Head of caudate nucleus (tissue), 42 donors: ENCODE results near the gene LRP6.
"Not testable (repeated sequence)": the region's sequence is repeated elsewhere in the genome, so short reads cannot be mapped to it uniquely, and the experiment has no call there.

Experiments used
- DNase-seq, 42 donors: peaks; one replicate each; pipeline versions ENCODE4 v3.0.0 to v3.0.0-alpha.2; 2020 to 2021; ENCODE audit warnings: mixed read lengths in 7 of 42
- intact Hi-C: fragments of 100-400 bp; cut with DNase I; formaldehyde crosslinking; loops from one replicate; pipeline ENCODE4 v1.15.0; 2022

LRP6 gene

DNA sequence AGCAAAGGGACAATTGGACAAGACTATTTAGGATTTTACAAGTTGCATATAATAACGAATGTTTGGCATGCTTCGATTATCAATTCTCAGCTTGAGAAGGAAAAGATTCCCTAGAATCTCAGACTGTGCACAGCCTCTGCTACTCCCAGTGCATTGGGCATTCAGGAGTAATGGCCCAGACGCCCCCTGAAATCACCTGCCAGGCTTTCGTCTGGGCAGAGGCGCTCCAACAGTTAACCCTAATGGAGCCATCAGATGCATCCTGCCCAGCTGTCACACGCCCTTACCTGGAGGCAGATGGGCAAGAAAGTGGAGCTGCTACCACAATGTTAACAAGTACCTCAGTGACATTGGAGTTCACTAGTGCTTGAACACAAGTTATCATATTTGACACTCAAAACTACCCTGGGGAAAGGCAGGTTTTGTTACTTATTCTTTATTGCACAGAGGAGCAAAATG is 927 bp upstream of the LRP6 start:
- peak in 3 of 42 donors; percentile 2 to 10 (median 2) for DNase-seq

DNA sequence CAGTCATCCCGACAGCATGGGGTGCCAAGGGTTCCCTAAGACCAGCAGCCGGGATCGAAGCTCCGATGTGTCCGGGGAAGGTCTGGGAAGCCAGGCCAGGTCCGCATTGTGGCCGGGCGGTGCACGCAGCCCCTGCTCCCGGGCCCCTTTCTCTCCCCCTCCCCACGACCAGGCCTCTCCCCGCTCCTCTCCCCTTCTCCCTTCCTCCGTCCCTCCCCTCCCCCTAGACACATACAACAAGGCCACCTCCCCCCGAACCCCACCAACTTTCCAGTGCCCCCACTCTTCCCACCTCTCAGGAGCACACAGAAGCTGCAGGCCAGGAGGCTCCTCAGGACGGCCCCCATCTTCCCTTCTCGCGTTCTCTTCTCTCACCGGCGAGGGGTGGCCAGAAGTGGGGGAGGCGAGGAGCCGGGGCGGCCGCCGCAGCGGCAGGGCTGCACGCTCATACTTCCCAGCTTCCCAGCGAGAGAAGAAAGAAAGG is 413 bp downstream of the LRP6 start:
- intact Hi-C loops, result loop anchor here (10.0 kb wide), 1 partner anchor 78 kb away; no protein-coding TSS in a partner anchor
- peak in 23 of 42 donors; percentile 17 to 70 (median 35) for DNase-seq

More for the DNA sequence above, 927 bp upstream of the LRP6 start:
- intact Hi-C loops, result loop anchor here (10.0 kb wide), 1 partner anchor 77 kb away; no protein-coding TSS in a partner anchor

DNA sequence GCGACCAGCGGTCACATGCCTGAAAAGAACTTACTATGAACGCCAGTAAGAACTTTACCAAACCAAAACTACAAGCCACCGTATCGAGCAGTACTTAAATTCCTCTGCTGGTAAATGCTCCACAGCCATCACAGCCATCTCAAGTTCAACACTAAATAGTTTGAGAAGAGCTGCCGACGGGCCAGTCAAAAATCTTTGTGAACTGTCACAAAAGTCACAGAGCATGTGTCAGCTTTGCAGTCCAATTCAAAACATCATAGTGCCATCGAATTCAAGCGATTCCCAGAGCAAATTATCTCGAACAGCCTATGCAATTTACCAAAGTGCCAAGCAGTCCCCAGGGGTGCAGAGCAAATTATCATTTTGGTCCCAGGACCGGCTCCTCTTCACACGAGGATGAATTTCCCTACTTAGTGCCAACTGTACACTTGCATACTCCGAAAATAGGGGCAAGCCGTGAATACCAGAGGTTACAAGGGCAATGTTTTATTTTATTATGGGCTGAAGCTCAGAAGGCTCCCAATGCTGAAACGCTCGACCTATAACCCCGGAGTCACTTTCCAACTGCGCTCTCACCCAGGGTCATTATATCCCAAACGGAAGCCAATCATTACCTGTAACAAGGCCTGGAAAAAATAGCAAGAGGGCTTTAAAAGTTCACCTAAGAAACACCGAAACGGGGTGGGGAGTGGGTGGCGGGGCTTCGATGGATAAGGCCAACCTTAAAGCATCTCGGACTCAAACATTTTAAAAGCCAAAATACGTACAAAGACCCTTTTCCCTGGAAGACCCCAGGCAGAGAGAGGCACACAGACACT is 1.1 kb downstream of the LRP6 start:
- intact Hi-C loops, result loop anchor here (10.0 kb wide), 1 partner anchor 79 kb away; no protein-coding TSS in a partner anchor
- DNase-seq, result peak in 19 of 42 donors; percentile 3 to 55 (median 18)

DNA sequence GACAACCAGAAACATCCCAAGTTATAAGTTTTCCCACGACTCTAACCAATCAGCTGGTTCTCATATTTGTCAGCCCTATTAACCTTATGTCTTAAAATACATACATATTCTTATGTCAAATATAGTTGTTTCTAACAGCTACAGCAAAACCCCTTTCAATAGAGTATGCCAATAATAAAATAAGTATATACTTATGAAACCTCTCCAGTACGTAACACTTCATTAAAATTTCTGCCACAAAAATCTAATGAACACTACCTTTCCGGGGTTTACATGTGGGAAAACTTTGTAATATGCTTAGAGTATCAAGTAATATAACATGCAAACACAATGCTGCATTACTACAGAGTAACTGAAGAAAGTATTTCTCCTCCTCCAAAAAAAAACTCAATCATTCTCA is 1.8 kb downstream of the LRP6 start:
- intact Hi-C loops, result loop anchor here (10.0 kb wide), 1 partner anchor 80 kb away; no protein-coding TSS in a partner anchor
- DNase-seq, result no peak

DNA sequence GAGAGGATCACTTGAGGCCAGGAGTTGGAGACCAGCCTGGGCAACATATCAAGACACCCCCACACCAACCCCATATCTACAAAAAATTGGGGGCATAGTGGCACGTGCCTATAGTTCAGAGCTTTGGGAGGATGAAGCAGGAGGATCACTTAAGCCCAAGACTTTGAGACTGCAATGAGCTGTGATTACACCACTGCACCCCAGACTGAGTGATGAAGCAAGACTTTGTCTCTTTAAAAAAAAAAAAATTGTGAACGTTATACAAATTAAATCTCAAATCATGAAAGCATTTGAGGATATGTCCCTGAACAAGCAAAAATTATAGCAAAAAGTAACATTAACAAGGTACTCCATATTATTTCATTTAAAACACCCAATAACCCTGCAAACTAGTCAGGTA is 2.9 kb downstream of the LRP6 start:
- no peak for DNase-seq
- intact Hi-C loops, result loop anchor here (10.0 kb wide), 1 partner anchor 81 kb away; no protein-coding TSS in a partner anchor

DNA sequence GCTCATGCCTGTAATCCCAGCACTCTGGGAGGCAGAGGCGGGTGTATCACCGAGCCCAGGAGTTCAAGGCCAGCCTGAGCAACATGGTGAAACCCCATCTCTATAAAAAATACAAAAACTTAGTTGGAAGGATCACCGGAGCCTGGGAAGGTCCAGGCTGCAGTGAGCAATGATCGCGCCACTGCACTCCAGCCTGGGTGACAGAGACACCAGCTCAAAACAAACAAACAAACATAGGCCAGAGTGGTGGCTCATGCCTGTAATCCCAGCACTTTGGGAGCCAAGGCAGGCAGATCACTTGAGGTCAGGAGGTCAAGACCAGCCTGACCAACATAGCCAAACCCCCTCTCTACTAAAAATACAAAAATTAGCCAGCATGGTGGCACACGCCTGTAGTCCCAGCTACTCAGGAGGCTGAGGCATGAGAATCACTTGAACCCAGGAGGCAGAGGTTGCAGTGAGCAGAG is 10.5 kb downstream of the LRP6 start:
- intact Hi-C loops, result not testable (repeated sequence)

DNA sequence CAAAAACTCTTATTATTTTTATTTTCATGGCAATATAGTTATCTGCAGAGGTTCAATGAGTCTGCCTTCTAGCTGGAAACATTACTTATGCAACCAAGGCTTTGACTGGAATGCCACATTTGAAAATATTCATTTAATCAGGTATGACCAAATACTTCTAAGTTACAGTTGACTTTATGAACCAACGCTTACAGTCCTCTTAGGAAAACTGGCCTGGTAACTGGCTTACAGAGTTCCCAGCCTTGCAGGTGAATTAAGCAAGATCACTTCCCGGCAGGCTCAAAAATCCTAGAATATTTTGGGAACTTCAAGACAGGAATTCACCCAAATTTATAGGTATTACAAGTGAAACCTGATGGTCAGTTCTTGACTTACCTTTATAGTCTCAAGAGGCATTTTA is 12.3 kb downstream of the LRP6 start:
- DNase-seq, result no peak
- intact Hi-C loops, result no loop called here

More for the DNA sequence above, 10.5 kb downstream of the LRP6 start:
- DNase-seq, result not testable (repeated sequence)

DNA sequence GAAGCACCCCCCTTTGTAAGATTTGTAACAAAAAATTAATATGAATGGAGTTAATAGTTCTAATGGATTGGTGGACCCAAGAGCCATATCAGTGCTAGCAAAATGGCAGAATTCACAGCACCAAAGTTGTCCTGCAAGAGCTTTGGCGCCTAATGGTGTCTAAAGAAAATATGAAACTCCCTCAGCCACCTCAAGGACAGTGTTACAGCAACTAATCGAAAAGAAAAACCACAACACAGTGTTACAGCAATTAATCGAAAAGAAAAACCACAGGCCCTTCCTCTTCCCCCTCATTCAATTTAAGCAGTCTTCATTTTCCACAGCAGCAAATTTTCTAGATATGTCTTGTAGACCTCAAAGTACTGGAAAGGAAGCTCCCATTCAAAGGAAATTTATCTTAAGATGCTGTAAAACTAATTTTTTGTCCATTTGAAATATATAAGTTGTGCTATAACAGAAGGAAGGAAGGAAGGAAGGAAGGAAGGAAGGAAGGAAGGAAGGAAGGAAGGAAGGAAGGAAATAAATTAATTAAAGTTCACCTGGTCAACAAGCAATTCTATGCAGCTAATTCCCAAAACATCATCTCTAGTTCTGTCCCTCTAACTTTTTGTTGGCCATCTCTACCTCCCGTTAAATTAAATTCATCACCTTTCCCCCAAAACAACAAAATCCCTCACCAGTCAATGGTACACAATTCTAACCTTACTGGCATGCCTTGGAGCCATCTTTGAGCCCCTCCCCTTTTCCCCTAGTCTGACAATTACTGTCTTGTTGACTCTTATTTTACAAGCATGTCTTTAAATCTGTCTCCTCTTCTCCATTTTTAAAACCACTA is 17.4 kb downstream of the LRP6 start:
- intact Hi-C loops, result no loop called here
- DNase-seq, result no peak

DNA sequence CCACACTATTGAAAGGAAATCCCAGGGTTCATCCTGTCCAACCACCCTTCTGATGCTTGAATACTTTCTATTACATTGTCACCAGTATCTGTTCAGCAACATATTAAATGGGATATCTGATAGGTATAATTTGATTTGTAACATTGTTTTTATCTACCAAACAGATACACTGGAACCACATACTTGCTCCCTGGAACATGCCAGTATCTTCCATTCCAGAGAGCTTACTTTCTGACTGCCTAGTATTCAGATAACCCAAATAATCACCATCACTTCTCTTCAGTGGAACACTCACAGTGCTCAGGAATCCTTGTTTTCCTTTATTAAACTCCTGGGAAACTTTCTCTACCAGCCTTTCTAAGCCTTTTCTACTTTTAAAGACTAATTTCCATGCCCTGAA is 19.3 kb downstream of the LRP6 start:
- intact Hi-C loops, result no loop called here
- DNase-seq, result no peak

DNA sequence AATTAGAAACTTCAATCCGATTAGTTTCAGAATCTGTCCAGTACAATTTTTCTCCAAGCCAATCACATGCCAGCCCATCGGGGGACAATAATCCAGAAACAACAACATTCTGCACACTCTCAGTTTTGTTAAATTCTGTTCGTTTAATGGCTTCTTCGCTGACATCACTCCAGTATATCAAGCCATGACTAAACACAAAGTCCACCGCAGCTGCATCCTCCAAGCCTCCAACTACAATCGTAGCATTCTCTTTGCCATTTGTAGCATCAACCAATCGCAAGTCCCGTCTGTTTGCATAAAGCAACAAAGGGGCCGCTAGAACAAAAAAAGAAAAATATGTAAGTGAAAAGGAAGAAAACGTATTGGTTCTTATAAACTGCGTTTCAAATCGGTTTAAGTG is 22.5 kb downstream of the LRP6 start:
- intact Hi-C loops, result no loop called here
- DNase-seq, result peak in 40 of 42 donors; percentile 39 to 88 (median 66)

DNA sequence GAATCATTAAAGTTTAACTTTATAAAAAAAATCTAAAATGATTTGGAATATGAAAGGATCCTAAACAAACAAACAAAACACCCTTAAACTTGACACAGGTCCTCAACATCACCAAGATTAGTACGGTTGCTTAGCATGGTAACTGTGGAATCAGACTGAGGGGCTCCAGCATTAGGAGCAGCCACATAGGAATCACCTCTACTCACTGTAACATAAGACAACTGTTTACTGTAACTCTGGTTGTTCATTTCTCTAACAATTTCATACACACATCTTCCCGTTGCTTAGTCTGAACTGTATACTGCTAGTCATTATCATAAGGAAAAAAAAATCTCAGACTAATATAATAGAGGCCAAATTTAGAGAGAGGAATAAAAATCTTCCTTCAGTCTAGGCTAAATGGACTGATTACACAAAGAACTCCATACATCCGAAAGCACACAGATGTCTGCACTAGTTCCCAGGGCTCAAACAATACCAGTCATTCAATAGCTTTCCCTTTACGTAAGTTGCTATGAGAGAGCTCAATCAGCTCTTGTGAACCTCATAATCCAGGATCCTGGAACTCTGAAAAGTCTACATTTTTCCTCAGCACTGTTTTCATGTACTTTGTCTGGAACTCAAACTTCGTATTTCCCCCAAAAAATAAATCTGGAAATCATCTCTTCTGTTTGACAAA is 26.0 kb downstream of the LRP6 start:
- intact Hi-C loops, result no loop called here
- DNase-seq, result peak in 17 of 42 donors; percentile 17 to 79 (median 45)

DNA sequence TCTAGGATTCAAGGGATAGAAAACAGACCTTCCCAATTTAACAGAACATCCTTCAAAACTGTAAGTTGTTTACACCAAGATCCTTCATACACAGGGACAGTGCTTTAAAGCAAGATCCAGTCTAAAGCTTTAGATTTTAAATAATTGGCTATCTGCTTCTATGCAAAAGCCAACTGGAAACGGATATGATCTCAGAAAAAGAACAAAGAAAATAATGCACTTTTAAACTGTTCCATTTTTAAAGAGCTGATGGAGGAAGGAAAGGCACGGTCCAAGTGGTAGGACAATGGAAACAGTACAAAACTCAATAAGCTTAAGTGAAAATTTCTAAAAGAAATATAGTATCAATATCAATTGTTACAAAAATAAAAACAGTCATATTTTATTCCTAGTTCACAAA is 27.7 kb downstream of the LRP6 start:
- intact Hi-C loops, result no loop called here
- DNase-seq, result no peak

DNA sequence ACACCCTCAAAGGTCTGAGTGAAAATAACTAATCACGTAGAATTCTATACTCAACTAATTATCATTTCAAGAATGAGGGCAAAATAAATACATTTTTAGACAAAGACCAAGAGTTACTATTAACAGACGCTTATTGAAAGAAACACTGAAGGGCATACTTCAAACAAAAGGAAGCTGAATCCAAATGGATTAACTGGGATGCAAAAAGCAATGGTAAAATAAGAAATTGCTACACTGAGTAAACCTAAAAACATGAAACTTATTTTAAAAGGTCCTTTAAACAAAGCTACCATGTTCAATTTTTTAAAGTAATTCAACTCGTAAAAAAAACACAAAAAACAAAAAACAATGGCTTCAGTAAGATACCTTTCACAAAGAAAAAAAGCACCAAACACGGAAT is 28.2 kb downstream of the LRP6 start:
- intact Hi-C loops, result no loop called here
- DNase-seq, result no peak

DNA sequence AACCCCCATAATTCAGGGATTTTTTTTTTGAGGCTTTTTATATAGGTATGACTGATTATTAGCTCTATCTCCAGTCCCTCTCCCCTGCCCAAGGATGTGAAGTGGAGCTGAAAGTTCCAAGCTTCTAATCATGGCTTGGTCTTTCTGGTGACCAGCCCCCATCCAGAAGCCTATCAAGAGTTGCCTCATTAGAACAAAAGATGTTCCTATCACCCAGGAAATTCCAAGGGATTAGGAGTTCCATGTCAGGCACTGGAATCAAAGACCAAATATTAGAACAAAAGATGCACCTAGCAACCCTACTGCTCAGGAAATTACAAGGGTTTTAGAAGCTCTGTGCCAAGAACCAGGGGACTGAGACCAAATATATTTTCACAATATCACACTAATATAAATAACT is 29.9 kb downstream of the LRP6 start:
- no peak for DNase-seq
- intact Hi-C loops, result no loop called here

DNA sequence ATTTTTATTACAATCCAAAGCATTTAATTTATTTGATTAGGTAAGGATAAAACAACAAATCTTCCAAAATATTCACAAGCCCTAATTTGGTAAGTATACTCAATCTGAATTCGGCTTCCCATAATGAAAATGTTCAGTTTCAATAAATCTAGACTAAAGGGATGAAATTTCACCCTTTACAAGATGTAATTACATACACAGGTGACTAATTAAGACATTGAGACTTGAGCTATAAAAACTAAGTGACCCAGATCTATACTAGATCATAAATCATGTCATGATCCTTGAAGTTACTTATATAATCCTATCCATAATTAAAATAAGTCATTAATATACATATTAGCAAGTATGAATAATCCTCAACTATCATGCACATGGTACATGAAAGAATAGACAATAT is 36.6 kb downstream of the LRP6 start:
- no peak for DNase-seq
- intact Hi-C loops, result no loop called here

DNA sequence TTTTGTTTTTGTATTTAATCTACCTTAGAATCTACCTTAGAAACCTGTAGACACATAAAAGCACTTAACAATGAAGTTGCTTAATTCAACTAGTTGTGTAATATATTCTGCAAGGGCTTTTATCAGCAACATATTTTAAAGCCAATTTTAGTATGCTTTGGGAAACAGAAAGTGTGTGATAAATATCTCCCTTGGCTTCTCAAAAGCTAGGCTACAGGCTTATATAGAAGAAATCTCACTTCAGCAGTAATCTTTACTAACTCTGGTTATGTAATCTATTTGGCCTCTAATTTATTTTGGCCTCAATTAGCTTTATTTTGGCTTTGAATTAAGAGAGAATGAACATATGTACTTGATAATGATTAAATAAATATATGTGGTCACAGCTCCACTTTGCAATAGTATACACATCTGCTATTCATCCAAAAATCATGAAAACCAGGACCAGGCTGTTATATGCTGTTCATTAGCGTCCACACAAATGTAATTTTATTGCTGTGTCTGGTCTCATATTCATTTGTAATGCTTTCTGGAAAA is 37.2 kb downstream of the LRP6 start:
- DNase-seq, result no peak
- intact Hi-C loops, result no loop called here

DNA sequence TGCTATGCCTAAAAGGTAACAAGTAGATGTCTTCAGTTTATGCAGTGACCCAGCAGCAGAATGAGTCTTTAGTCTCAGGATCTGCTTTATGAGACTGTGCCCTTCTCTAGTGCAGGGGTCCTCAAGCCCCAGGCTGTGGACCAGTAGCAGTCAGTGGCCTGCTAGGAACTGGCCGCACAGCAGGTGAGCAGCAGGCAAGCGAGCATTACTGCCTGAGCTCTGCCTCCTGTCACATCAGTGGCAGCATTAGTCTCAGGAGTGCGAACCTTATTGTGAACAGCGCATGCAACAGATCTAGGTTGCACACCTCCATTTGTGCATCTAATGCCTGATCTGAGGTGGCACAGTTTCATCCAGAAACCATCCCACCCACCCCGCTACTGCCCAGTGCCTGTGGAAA is 38.4 kb downstream of the LRP6 start:
- DNase-seq, result no peak
- intact Hi-C loops, result no loop called here

DNA sequence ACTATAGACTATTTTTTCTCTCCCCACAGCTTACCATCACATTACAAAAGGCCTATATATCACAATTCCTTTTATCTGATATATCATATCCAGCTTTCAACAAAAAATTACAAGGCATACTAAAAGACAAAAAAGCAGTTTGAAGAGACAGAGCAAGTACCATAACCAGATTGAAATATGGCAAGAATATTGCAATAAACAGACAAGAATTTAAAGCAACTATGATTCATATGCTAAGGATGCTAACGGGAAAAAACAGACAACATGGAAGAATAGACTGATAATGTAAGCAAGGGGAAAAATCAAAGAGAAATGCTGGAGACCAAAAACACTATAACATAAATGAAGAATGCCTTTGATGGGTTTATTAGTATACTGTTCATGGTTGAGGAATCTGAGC is 40.7 kb downstream of the LRP6 start:
- no peak for DNase-seq
- intact Hi-C loops, result no loop called here
